Stomach (tissue), 9 donors: ENCODE data around the gene ATP11A. TPM values are rescaled to one million over a fixed set of nuclear protein-coding genes. Genes with fewer than 3 reads are reported as not detected.
"Not testable (repeated sequence)": the region's sequence is repeated elsewhere in the genome, so short reads cannot be mapped to it uniquely, and the experiment has no call there.

ENCODE experiments used
- DNase-seq, 2 donors: peaks; one replicate each; pipeline versions ENCODE4 v3.0.0 to v3.0.0-alpha.2; 2013 to 2019
- H3K27ac ChIP-seq, 5 donors: fragments of 200-600 bp in 4 of 5; sonication (generic) in 4 of 5; one replicate each; pipeline ENCODE4 v1.5.1; 2013 to 2019; ENCODE audit warnings: mild to moderate bottlenecking in 1 of 5, moderate library complexity in 1 of 5
- H3K27me3 ChIP-seq, 3 donors: fragments of 200-600 bp; sonication (generic); one replicate each; pipeline ENCODE4 v1.5.1; 2017 to 2019; ENCODE audit warnings: mixed run types in 1 of 3
- H3K36me3 ChIP-seq, 4 donors: fragments of 200-600 bp; sonication (generic); 1 replicate in 3 of 4; 2 replicates in 1 of 4; pipeline ENCODE4 v1.5.1; 2016 to 2019
- H3K4me1 ChIP-seq, 4 donors: fragments of 200-600 bp; sonication (generic); one replicate each; pipeline ENCODE4 v1.5.1; 2016 to 2019
- H3K4me3 ChIP-seq, 4 donors: fragments of 200-600 bp; sonication (generic) in 3 of 4; one replicate each; pipeline ENCODE4 v1.5.1; 2016 to 2019; ENCODE audit warnings: mild to moderate bottlenecking in 1 of 4
- H3K9me3 ChIP-seq, 4 donors: fragments of 200-600 bp; sonication (generic); one replicate each; pipeline ENCODE4 v1.5.1; 2016 to 2019
- EP300 ChIP-seq: sonication (generic); formaldehyde crosslinking; IDR thresholded peaks from one replicate; pipeline ENCODE4 v1.6.1; 2017; ENCODE audit warnings: antibody characterized with exemption
- POLR2A ChIP-seq, 4 donors: fragments of 450-650 bp; IDR thresholded peaks; one replicate each; pipeline ENCODE4 v1.6.1; 2016; ENCODE audit warnings: antibody characterized with exemption in 4 of 4, control low read depth in 2 of 4, mild to moderate bottlenecking in 1 of 4, moderate library complexity in 1 of 4
- POLR2AphosphoS5 ChIP-seq, 3 donors: sonication (generic); formaldehyde crosslinking; IDR thresholded peaks; one replicate each; pipeline ENCODE4 v1.6.1; 2016; ENCODE audit warnings: antibody characterized with exemption in 3 of 3
- WGBS, 5 donors: extraction: QIAGEN DNeasy Blood & Tissue Kit in 3 of 5; methylation state at CpG; one replicate each; pipeline versions ENCODE4 v1.1.5 to v1.1.7; 2013 to 2018; 5-methylcytosine and 5-hydroxymethylcytosine counted together
- intact Hi-C: fragments of 100-400 bp; cut with DNase I; formaldehyde crosslinking; loops from one replicate; pipeline ENCODE4 v1.15.1; 2023; ENCODE audit warnings: low total_unique reads
- polyA plus RNA-seq, 3 donors: library from polyadenylated mRNA; stranded (reverse); fragments of 200-250 nt; gene quantifications; one replicate each; pipeline ENCODE4 v1.2.3, GENCODE V29; 2013
- total RNA-seq, 5 donors: library from RNA; depleted of rRNA; stranded (reverse); fragments of >200 nt; gene quantifications; one replicate each; pipeline versions ENCODE4 v1.1.0 to v1.2.3, GENCODE V29; 2014 to 2016
- TF ChIP-seq, protein P1 (sequence below), 7 experiments: fragments of 450-650 bp in 4 of 7; fragments of 200-600 bp in 3 of 7; sonication (generic) in 3 of 7; IDR thresholded peaks; one replicate each; pipeline ENCODE4 v1.5.1; 2016 to 2019; ENCODE audit warnings: antibody characterized with exemption in 7 of 7, control low read depth in 2 of 7, mild to moderate bottlenecking in 1 of 7
- donor health status: healthy with polysubstance abuse.
- donor health status: Bipolar disorder and iron deficiency.
- donor health status: healthy.

Gene ATP11A
- total and polyA plus RNA-seq, 8 donors, result 1.1 to 70.9 (median 12.3) TPM

DNA sequence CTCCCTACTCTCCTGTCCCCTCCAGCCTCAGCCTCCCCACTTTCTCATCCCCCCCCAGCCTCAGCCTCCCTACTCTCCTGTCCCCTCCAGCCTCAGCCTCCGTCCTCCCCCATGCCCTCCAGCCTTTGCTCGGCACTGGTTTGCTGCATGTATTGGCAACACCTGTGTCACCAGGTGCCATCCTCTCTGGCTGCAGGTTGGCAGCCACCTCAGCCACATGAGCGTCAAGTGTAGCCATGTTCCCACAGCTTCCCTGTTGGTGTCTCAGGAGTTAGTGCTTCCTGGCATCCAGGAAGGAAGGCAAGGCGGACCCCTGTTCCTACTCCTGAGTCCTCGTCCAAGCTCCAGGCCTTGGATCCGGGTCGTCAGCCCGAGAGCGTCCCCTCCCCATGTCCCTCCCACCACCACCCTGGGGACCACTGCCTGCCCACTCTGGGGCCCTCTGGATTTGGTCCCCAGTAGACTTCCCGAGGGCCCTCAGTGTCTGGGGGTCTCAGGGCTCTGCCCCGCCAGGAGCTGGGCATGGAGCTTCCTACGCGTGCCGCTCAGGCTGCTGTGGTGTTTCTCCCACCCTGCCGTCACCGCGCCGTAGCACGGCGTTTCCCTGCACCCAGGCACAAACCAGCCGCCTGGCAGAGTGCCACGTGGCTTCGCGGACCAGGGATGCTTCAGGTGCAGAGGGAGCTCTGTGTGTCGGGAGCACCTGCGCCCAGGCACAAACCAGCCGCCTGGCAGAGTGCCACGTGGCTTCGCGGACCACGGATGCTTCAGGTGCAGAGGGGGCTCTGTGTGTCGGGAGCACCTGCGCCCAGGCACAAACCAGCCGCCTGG lies 150.8 kb downstream of the ATP11A start:
- intact Hi-C loops, result no loop called here
- Histone ChIP-seq H3K36me3 (peaks cover 0 to 88% (median 80%) of the 10 kb centered on the region in 4 donors), H3K4me3 (no peak overlapping the region), H3K27ac (no peak overlapping the region), H3K4me1 (no peaks in the 10 kb centered on the region), H3K9me3 (no peaks in the 10 kb centered on the region), H3K27me3 (no peaks in the 10 kb centered on the region)
- TF ChIP-seq, protein P1, sequence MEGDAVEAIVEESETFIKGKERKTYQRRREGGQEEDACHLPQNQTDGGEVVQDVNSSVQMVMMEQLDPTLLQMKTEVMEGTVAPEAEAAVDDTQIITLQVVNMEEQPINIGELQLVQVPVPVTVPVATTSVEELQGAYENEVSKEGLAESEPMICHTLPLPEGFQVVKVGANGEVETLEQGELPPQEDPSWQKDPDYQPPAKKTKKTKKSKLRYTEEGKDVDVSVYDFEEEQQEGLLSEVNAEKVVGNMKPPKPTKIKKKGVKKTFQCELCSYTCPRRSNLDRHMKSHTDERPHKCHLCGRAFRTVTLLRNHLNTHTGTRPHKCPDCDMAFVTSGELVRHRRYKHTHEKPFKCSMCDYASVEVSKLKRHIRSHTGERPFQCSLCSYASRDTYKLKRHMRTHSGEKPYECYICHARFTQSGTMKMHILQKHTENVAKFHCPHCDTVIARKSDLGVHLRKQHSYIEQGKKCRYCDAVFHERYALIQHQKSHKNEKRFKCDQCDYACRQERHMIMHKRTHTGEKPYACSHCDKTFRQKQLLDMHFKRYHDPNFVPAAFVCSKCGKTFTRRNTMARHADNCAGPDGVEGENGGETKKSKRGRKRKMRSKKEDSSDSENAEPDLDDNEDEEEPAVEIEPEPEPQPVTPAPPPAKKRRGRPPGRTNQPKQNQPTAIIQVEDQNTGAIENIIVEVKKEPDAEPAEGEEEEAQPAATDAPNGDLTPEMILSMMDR (IDR thresholded peaks at IDR 0.05), result no peak
- TF ChIP-seq EP300 (no peak), POLR2A (IDR thresholded peaks at IDR 0.05) (no peak), POLR2AphosphoS5 (IDR thresholded peaks at IDR 0.05) (no peak)
- WGBS, 5 donors, result 95 to 99% (median 97%) methylated on average over 32 to 34 of the region's 34 CpGs
- DNase-seq, result peak in 1 of 2 donors; percentile 4

DNA sequence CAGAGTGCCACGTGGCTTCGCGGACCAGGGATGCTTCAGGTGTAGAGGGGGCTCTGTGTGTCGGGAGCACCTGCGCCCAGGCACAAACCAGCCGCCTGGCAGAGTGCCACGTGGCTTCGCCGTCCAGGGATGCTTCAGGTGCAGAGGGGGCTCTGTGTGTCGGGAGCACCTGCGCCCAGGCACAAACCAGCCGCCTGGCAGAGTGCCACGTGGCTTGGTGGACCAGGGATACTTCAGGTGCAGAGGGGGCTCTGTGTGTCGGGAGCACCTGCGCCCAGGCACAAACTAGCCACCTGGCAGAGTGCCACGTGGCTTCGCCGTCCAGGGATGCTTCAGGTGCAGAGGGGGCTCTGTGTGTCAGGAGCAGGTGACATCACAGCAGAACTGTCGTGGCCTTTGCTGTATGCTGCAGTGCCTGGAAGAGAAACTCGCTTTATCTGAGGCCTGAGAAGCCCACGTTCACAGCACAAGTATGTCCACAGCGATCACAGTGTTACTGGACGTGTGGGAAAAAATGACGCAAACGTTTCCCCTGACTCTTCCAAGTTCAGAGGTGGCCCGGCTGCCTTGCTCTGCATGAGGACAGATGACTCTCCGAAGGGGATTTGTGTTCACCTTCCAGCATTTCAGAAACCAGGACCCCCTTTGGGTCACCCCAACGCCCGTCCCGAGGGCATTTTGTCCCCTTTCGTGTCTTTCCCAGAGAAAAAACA lies 151.6 kb downstream of the ATP11A start:
- H3K4me3 ChIP-seq, intact Hi-C loops, H3K27me3 ChIP-seq, H3K4me1 ChIP-seq, H3K9me3 ChIP-seq: not testable (repeated sequence)
- Histone ChIP-seq H3K36me3 (peaks cover 0 to 86% (median 79%) of the 10 kb centered on the region in 4 donors), H3K27ac (peak overlapping the region in 2 of 5 donors; percentile 4 to 59)
- WGBS, 5 donors, result 93 to 96% (median 95%) methylated on average over 25 to 31 of the region's 31 CpGs
- peak in 1 of 2 donors; percentile 51 for DNase-seq

DNA sequence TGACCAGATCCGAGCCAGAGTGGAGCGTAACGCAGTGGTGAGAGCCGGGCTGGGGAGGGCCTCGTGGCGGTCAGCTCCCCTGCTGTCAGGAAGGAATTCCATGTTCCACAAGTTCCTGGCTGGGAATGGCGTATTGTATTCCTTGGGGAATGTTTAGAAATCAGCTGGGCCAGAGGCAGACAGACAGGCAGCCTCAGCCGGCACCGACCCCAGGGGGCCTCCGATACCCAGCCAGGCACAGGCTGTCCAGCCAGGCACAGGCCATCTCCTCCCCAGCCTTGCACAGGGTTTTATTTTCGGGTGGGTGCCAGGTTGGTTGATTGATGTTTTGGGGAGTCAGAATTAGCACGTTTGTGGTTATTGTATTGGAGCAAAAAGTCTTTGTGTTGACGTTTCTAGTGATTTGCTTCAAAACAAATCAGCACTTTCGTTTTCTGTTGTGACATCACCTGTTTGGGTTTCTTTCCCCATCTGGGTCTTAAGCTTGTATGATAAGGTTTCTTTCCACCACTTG lies 152.6 kb downstream of the ATP11A start:
- peak in 1 of 2 donors; percentile 56 for DNase-seq
- intact Hi-C loops, result no loop called here
- peaks cover 0 to 84% (median 76%) of the 10 kb centered on the region in 4 donors for H3K36me3 ChIP-seq
- WGBS, 5 donors, result 72 to 85% (median 78%) methylated on average over 13 to 14 of the region's 14 CpGs
- H3K27me3 ChIP-seq, result no peaks in the 10 kb centered on the region
- no peaks in the 10 kb centered on the region for H3K9me3 ChIP-seq
- H3K4me1 ChIP-seq, result no peaks in the 10 kb centered on the region
- H3K4me3 ChIP-seq, result no peak overlapping the region
- TF ChIP-seq, protein P1 (IDR thresholded peaks at IDR 0.05), result no peak
- TF ChIP-seq EP300 (no peak), POLR2AphosphoS5 (IDR thresholded peaks at IDR 0.05) (no peak), POLR2A (IDR thresholded peaks at IDR 0.05) (no peak)
- peak overlapping the region in 3 of 5 donors; percentile 4 to 59 (median 20) for H3K27ac ChIP-seq

DNA sequence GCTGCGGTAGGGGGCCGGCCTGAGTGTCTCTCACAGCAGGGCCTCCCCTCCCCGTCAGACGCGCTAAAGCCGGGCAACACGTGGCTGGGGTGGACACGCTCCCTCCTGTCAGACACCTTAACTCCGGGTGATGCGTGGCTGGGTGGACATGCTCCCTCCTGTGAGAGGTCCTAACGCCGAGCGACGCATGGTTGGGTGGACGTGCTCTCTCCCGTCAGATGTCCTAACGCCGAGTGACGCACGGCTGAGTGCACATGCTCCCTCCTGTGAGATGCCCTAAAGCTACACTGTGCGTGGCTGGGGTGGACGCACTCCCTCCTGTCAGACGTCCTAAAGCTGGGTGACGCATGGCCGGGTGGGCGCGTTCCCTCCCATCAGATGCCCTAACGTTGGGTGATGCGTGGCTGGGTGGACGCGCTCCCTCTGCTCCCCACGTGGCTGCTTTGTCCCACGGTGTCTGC lies 153.1 kb downstream of the ATP11A start:
- Histone ChIP-seq H3K27me3 (no peaks in the 10 kb centered on the region), H3K4me1 (no peaks in the 10 kb centered on the region), H3K27ac (peak overlapping the region in 1 of 5 donors; percentile 59), H3K36me3 (peaks cover 0 to 83% (median 73%) of the 10 kb centered on the region in 4 donors), H3K9me3 (peaks cover 0 to 3% (median 0%) of the 10 kb centered on the region in 4 donors), H3K4me3 (no peak overlapping the region)
- TF ChIP-seq POLR2AphosphoS5 (IDR thresholded peaks at IDR 0.05) (no peak), POLR2A (IDR thresholded peaks at IDR 0.05) (no peak), EP300 (no peak)
- TF ChIP-seq, protein P1 (IDR thresholded peaks at IDR 0.05), result no peak
- intact Hi-C loops, result no loop called here
- no peak for DNase-seq
- 93 to 98% (median 96%) methylated on average over 29 to 33 of the region's 33 CpGs for WGBS, 5 donors
